Measurements from ENCODE around the gene SLC6A8. TPM values are rescaled to one million over a fixed set of nuclear protein-coding genes. Genes with fewer than 3 reads are reported as not detected.

The SLC6A8 gene
- total RNA-seq, 1 donor from 2014 or later = 229 TPM

DNA sequence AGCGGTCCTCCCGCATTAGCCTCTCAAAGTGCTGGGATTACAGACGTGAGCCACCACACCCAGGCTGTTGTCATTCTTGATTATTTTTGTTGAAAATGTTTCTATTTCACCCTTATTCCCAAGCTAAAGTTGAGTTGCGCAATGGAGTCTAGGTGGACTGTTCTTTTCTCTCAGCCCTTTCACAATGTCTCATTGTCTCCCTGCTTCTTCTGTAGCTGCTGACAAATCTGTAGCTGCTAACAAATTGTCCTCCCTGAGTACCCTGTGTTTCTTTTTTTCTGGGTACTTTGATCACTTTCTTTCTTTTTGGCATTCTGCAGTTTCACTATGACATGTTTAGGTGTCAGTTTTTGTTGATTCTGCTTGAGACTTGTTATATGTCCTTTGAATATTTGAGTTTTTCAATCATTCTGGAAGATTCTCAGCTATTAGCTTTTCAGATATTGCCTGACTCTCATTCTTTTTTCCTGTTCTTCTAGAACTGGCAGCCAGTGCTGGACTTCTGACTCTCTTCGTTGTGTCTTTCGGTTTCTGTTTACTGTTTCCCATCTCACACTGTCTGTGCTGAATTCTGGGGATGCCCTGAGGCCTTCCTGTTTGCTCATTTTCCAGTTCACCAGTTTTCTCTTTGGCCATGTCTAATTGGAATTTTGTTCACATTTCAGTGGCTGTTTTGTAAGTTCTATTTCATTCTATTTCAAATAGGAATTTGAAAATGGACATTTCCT lies 43.6 kb downstream of the SLC6A8 start:
- H3K27ac ChIP-seq (replicated peaks) = no peak overlapping the region
- peaks cover 28% of the 10 kb centered on the region for H3K4me1 ChIP-seq
- H3K4me3 ChIP-seq = no peak overlapping the region
- no peaks in the 10 kb centered on the region for H3K27me3 ChIP-seq (ENCODE audit: low read depth)
- H3K36me3 ChIP-seq = peaks cover 18% of the 10 kb centered on the region
- H3K9me3 ChIP-seq (replicated peaks) = no peaks in the 10 kb centered on the region
- no peak for DNase-seq
- TF ChIP-seq, protein P1, sequence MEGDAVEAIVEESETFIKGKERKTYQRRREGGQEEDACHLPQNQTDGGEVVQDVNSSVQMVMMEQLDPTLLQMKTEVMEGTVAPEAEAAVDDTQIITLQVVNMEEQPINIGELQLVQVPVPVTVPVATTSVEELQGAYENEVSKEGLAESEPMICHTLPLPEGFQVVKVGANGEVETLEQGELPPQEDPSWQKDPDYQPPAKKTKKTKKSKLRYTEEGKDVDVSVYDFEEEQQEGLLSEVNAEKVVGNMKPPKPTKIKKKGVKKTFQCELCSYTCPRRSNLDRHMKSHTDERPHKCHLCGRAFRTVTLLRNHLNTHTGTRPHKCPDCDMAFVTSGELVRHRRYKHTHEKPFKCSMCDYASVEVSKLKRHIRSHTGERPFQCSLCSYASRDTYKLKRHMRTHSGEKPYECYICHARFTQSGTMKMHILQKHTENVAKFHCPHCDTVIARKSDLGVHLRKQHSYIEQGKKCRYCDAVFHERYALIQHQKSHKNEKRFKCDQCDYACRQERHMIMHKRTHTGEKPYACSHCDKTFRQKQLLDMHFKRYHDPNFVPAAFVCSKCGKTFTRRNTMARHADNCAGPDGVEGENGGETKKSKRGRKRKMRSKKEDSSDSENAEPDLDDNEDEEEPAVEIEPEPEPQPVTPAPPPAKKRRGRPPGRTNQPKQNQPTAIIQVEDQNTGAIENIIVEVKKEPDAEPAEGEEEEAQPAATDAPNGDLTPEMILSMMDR (IDR thresholded peaks at IDR 0.05; ENCODE audit: borderline replicate concordance) = no peak
- intact Hi-C loops (cut with micrococcal nuclease) = no loop called here

DNA sequence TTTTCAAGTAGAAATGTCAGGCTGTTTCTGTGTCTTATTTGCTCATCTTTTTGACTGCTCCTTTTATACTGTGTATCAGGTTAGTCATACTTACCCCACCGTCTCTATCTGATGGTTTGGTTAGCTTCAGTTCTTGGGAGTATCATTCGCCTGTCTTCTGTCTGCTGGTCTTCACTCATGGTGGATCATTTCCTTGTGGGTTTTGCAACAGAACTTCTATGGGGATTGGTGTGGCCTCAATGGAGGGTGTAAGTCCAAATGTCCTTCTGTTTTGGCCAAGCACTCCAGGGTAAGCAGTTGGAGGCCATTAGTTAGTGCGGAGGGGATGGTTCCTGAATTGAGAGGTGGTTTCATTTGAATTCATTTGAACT lies 44.1 kb downstream of the SLC6A8 start:
- no peak for DNase-seq
- intact Hi-C loops (cut with micrococcal nuclease) = no loop called here
- H3K4me3 ChIP-seq = no peak overlapping the region
- no peak overlapping the region for H3K27ac ChIP-seq (replicated peaks)
- H3K9me3 ChIP-seq (replicated peaks) = no peaks in the 10 kb centered on the region
- TF ChIP-seq, protein P1 (IDR thresholded peaks at IDR 0.05; ENCODE audit: borderline replicate concordance) = no peak
- H3K4me1 ChIP-seq = peaks cover 22% of the 10 kb centered on the region
- H3K27me3 ChIP-seq (ENCODE audit: low read depth) = no peaks in the 10 kb centered on the region
- H3K36me3 ChIP-seq = peaks cover 23% of the 10 kb centered on the region

DNA sequence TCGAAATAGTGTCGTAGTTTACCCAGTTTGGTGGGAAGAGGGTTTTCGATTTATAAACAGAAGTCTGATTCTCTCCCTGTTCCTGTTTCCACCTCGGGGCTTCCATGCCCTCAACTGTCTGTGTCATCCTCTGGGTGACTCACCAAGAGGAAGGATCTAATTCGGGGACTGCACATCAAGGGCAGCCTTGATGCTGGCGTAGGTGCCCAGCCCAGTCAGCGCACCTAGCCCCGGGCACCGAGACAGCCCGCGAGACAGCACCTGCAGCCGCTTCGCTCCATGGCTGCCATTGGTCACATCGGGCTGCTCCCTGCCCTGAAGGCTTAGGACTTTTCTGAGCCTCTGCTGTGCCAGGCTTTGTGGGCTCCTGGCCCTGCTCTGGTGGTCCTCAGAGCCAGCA lies 44.7 kb downstream of the SLC6A8 start:
- Histone ChIP-seq H3K27ac (replicated peaks) (no peak overlapping the region), H3K4me1 (peaks cover 17% of the 10 kb centered on the region), H3K27me3 (ENCODE audit: low read depth) (no peaks in the 10 kb centered on the region), H3K4me3 (no peak overlapping the region), H3K9me3 (replicated peaks) (no peaks in the 10 kb centered on the region), H3K36me3 (peaks cover 28% of the 10 kb centered on the region)
- DNase-seq = no peak
- intact Hi-C loops (cut with micrococcal nuclease) = no loop called here
- TF ChIP-seq, protein P1 (IDR thresholded peaks at IDR 0.05; ENCODE audit: borderline replicate concordance) = no peak

DNA sequence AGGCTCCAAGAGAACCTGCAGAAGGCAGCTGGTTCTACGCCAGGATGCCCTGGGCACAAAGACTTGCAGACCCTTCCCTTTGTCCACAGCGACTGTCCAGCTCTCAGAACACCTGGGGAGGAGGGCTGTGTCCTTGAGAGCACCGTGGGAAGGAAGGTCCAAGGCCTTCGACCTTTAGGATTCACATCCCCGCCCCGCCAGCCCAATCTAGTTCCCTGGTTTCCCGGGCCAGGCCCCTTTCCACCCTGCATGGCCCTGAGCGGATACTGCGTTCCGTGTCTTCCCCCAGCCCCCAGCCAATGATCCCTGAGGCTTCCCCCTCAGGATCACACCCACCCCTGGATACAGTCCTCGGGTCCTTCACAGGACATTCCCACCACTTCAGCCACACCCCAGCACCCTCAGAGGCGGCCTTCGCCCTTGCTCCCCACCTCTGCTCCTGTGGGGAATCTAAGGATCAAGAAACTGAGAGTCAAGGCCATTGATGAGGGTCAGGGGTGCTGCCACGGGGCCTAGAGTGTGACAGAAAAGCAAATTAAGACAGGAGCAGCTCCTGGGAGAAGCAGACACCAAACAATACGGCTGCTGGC lies 46.0 kb downstream of the SLC6A8 start:
- Histone ChIP-seq H3K4me3 (no peak overlapping the region), H3K27me3 (ENCODE audit: low read depth) (no peaks in the 10 kb centered on the region), H3K9me3 (replicated peaks) (no peaks in the 10 kb centered on the region), H3K36me3 (peaks cover 28% of the 10 kb centered on the region), H3K4me1 (peaks cover 3% of the 10 kb centered on the region), H3K27ac (replicated peaks) (no peak overlapping the region)
- no peak for DNase-seq
- intact Hi-C loops (cut with micrococcal nuclease) = no loop called here
- TF ChIP-seq, protein P1 (IDR thresholded peaks at IDR 0.05; ENCODE audit: borderline replicate concordance) = no peak

DNA sequence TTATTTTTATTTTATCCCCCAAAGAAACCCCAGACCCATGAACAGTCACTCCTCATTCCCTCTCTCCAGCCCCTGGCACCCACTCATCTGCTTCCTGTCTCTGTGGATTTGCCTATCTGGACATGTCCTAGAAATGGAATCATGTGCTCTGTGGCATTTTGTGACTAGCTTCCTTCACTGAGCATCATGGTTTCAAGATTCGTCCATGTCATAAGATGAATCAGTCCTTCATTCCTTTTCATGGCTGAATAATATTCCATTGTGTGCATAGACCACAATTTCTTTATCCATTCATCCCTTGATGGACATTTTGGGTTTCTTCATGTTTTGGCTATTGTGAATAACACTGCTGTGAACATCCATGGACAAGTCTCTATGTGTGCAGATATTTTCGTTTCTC lies 47.1 kb downstream of the SLC6A8 start:
- Histone ChIP-seq H3K4me1 (no peaks in the 10 kb centered on the region), H3K9me3 (replicated peaks) (no peaks in the 10 kb centered on the region), H3K4me3 (no peak overlapping the region), H3K36me3 (peaks cover 23% of the 10 kb centered on the region), H3K27ac (replicated peaks) (no peak overlapping the region), H3K27me3 (ENCODE audit: low read depth) (no peaks in the 10 kb centered on the region)
- TF ChIP-seq, protein P1 (IDR thresholded peaks at IDR 0.05; ENCODE audit: borderline replicate concordance) = no peak
- intact Hi-C loops (cut with micrococcal nuclease) = no loop called here
- no peak for DNase-seq

All from left ventricle myocardium inferior (tissue), 1 donor.